Mesodermal cell (in vitro differentiated cells): ENCODE results near the gene COP1.
"Not testable (repeated sequence)": the region's sequence is repeated elsewhere in the genome, so short reads cannot be mapped to it uniquely, and the experiment has no call there.

Experiments used
- H3K27ac ChIP-seq: 2 replicates; pipeline ENCODE4 v1.7.0; 2013; ENCODE audit warnings: mild to moderate bottlenecking, low read depth, low read length, moderate library complexity; ENCODE audit not compliant: severe bottlenecking
- H3K36me3 ChIP-seq: 2 replicates; pipeline ENCODE4 v1.7.1; 2013; ENCODE audit warnings: mild to moderate bottlenecking, low read length, moderate library complexity; ENCODE audit not compliant: control insufficient read depth, insufficient read depth
- H3K4me1 ChIP-seq: one replicate; pipeline ENCODE4 v1.7.1; 2013; ENCODE audit warnings: mild to moderate bottlenecking, low read length; ENCODE audit not compliant: insufficient read depth, control insufficient read depth, poor library complexity, severe bottlenecking
- H3K4me3 ChIP-seq: 2 replicates; pipeline ENCODE4 v1.7.0; 2013; ENCODE audit warnings: low read length, control low read depth, mild to moderate bottlenecking; ENCODE audit not compliant: insufficient read depth, poor library complexity, severe bottlenecking; ENCODE audit errors: extremely low read depth
- H3K9me3 ChIP-seq: 2 replicates; pipeline ENCODE4 v1.7.1; 2013; ENCODE audit warnings: mild to moderate bottlenecking, low read length, moderate library complexity; ENCODE audit not compliant: control insufficient read depth
- WGBS, 2 experiments: methylation state at CpG; one replicate each; pipeline ENCODE4 v1.1.5; 2013; ENCODE audit warnings: missing lambda C conversion rate in 2 of 2; ENCODE audit not compliant: insufficient coverage in 2 of 2; 5-methylcytosine and 5-hydroxymethylcytosine counted together

COP1 gene

GRCh38 chr1:176087746-176088145, 119.3 kb downstream of the COP1 start:
- WGBS, 2 experiments, result 60 to 67% methylated on average over 1 of the region's 3 CpGs
- H3K9me3 ChIP-seq, H3K36me3 ChIP-seq, H3K4me1 ChIP-seq, H3K4me3 ChIP-seq, H3K27ac ChIP-seq: not testable (repeated sequence)

- Histone ChIP-seq H3K4me3 (no peak overlapping the region), H3K27ac (no peak overlapping the region), H3K36me3 (peaks cover 18% of the 10 kb centered on the region), H3K9me3 (peaks cover 13% of the 10 kb centered on the region), H3K4me1 (no peaks in the 10 kb centered on the region)
- WGBS, 2 experiments, result 50% methylated on average over 2 to 3 of the region's 5 CpGs
Observed at GRCh38 chr1:176073524-176074157, 133.4 kb downstream of the COP1 start.

GRCh38 chr1:176068901-176069300, 138.2 kb downstream of the COP1 start:
- no peak overlapping the region for H3K27ac ChIP-seq
- no peak overlapping the region for H3K4me3 ChIP-seq

GRCh38 chr1:176068256-176068655, 138.8 kb downstream of the COP1 start:
- H3K9me3 ChIP-seq, result no peaks in the 10 kb centered on the region
- WGBS, 2 experiments, result no CpG with 5 or more reads among the region's 2 CpGs
- H3K4me3 ChIP-seq, result no peak overlapping the region
- peaks cover 12% of the 10 kb centered on the region for H3K36me3 ChIP-seq
- peaks cover 4% of the 10 kb centered on the region for H3K4me1 ChIP-seq
- H3K27ac ChIP-seq, result no peak overlapping the region

More at GRCh38 chr1:176068901-176069300, 138.2 kb downstream of the COP1 start:
- H3K36me3 ChIP-seq, result peaks cover 9% of the 10 kb centered on the region
- H3K9me3 ChIP-seq, result no peaks in the 10 kb centered on the region
- 90 to 100% methylated on average over 2 to 3 of the region's 5 CpGs for WGBS, 2 experiments
- H3K4me1 ChIP-seq, result peaks cover 4% of the 10 kb centered on the region

- Histone ChIP-seq H3K9me3 (no peaks in the 10 kb centered on the region), H3K27ac (no peak overlapping the region), H3K4me3 (no peak overlapping the region), H3K4me1 (peaks cover 4% of the 10 kb centered on the region), H3K36me3 (peaks cover 12% of the 10 kb centered on the region)
- 100% methylated on average over 1 of the region's 1 CpG; no CpG with 5 or more reads in 1 of the 2 experiments for whole genome bisulfite sequencing, 2 experiments
Observed at GRCh38 chr1:176066709-176067108, 140.4 kb downstream of the COP1 start.

- WGBS, 2 experiments, result 100% methylated on average over 1 of the region's 2 CpGs
- H3K4me3 ChIP-seq, result no peak overlapping the region
- peaks cover 3% of the 10 kb centered on the region for H3K36me3 ChIP-seq
- no peaks in the 10 kb centered on the region for H3K4me1 ChIP-seq
- H3K27ac ChIP-seq, result no peak overlapping the region
- no peaks in the 10 kb centered on the region for H3K9me3 ChIP-seq
Observed at GRCh38 chr1:176058686-176059085, 148.4 kb downstream of the COP1 start.

- no peaks in the 10 kb centered on the region for H3K36me3 ChIP-seq
- no peak overlapping the region for H3K27ac ChIP-seq
- H3K4me3 ChIP-seq, result no peak overlapping the region
- H3K9me3 ChIP-seq, result no peaks in the 10 kb centered on the region
- WGBS, 2 experiments, result no CpG with 5 or more reads among the region's 3 CpGs
- H3K4me1 ChIP-seq, result no peaks in the 10 kb centered on the region
Observed at GRCh38 chr1:176056312-176056711, 150.8 kb downstream of the COP1 start.

- H3K4me1 ChIP-seq, result no peaks in the 10 kb centered on the region
- no peaks in the 10 kb centered on the region for H3K9me3 ChIP-seq
- H3K4me3 ChIP-seq, result no peak overlapping the region
- 100% methylated on average over 1 of the region's 1 CpG; no CpG with 5 or more reads in 1 of the 2 experiments for WGBS, 2 experiments
- H3K36me3 ChIP-seq, result no peaks in the 10 kb centered on the region
- H3K27ac ChIP-seq, result peak overlapping the region; percentile 13
Observed at GRCh38 chr1:176055398-176055797, 151.7 kb downstream of the COP1 start.

- no peaks in the 10 kb centered on the region for H3K4me1 ChIP-seq
- no peak overlapping the region for H3K27ac ChIP-seq
- 83 to 85% methylated on average over 2 to 3 of the region's 4 CpGs for WGBS, 2 experiments
- H3K4me3 ChIP-seq, result no peak overlapping the region
- H3K36me3 ChIP-seq, result no peaks in the 10 kb centered on the region
- H3K9me3 ChIP-seq, result no peaks in the 10 kb centered on the region
Observed at GRCh38 chr1:176051902-176052518, 155.1 kb downstream of the COP1 start.

- Histone ChIP-seq H3K4me3 (no peak overlapping the region), H3K9me3 (no peaks in the 10 kb centered on the region), H3K4me1 (no peaks in the 10 kb centered on the region), H3K36me3 (no peaks in the 10 kb centered on the region), H3K27ac (no peak overlapping the region)
- 83 to 100% methylated on average over 1 of the region's 3 CpGs for WGBS, 2 experiments
Observed at GRCh38 chr1:176051402-176051801, 155.7 kb downstream of the COP1 start.

- Histone ChIP-seq H3K4me1 (no peaks in the 10 kb centered on the region), H3K9me3 (no peaks in the 10 kb centered on the region), H3K36me3 (no peaks in the 10 kb centered on the region), H3K4me3 (no peak overlapping the region), H3K27ac (no peak overlapping the region)
Observed at GRCh38 chr1:176049582-176049981, 157.5 kb downstream of the COP1 start.
